Measurements from ENCODE around the gene TSKU. TPM values are rescaled to one million over a fixed set of nuclear protein-coding genes. Genes with fewer than 3 reads are reported as not detected.
A peak's percentile ranks its signal among the peaks of the same experiment; 100 is the strongest.

TSKU gene
- polyA plus RNA-seq, 1 of the 3 experiments (the other 2 are of a cell fraction): 20.7 TPM

- Histone ChIP-seq H3K4me3 (ENCODE audit: low read depth in 2 of 2, low read length in 1 of 2) (no peak overlapping the region), H3K27ac (ENCODE audit: low read depth in 2 of 2, low read length in 1 of 2) (peak overlapping the region in 1 of 2 experiments; percentile 84; a peak in 2 of 4 replicates), H2AFZ (ENCODE audit: low read depth) (no peak overlapping the region), H3K4me2 (no peak overlapping the region; the same call in 1 of the 2 replicates), H3K79me2 (ENCODE audit: insufficient read depth) (peaks cover 24% of the 10 kb centered on the region), H3K9me2 (no peaks in the 10 kb centered on the region), H4K20me1 (ENCODE audit: insufficient read depth) (peaks cover 19% of the 10 kb centered on the region), H3K27me3 (ENCODE audit: insufficient read depth) (no peaks in the 10 kb centered on the region), H3K9me3 (peaks cover 7% of the 10 kb centered on the region; the same call in 1 of the 2 replicates), H3K36me3 (replicated peaks in 1 of 2; ENCODE audit: control insufficient read depth in 1 of 2, insufficient read depth in 2 of 2, low read length in 1 of 2) (no peaks in the 10 kb centered on the region), H3K9ac (no peak overlapping the region), H3K4me1 (ENCODE audit: control insufficient read depth in 1 of 2, insufficient read depth in 2 of 2, low read depth in 1 of 2, low read length in 1 of 2) (peaks cover 18 to 41% of the 10 kb centered on the region in 2 experiments; a peak in 3 of 4 replicates), H3F3A (replicated peaks; ENCODE audit: insufficient read depth) (no peaks in the 10 kb centered on the region)
- CTCF ChIA-PET: interaction anchor here (1.1 to 3.0 kb wide), 5 partner anchors 12 to 310 kb away, joined by 3 to 18 read pairs (median 3); no protein-coding TSS in a partner anchor
- POLR2A ChIA-PET: no interaction called here
- DNase-seq: no peak
- 55% methylated on average over 8 of the region's 8 CpGs for WGBS (ENCODE audit: low lambda C conversion rate)
- TF ChIP-seq FOXJ3 (CRISPR knock-in tag; IDR thresholded peaks at IDR 0.05): no peak
- peak; percentile 50; the same call in 1 of the 2 replicates for TF ChIP-seq TCF12 (IDR thresholded peaks at IDR 0.05)
Observed at GRCh38 chr11:76781046-76781801, 1.9 kb upstream of the TSKU start.

- H3K9ac ChIP-seq: peak overlapping the region; percentile 75; the same call in 1 of the 2 replicates
Observed at GRCh38 chr11:76781807-76782530, 1.2 kb upstream of the TSKU start.

More at GRCh38 chr11:76781807-76782530, 1.2 kb upstream of the TSKU start:
- H2AFZ ChIP-seq (ENCODE audit: low read depth): peak overlapping the region; percentile 83
- no peaks in the 10 kb centered on the region for H3F3A ChIP-seq (replicated peaks; ENCODE audit: insufficient read depth)
- POLR2A ChIA-PET: no interaction called here
- no peak for DNase-seq
- CTCF ChIA-PET: interaction anchor here (1.0 to 3.0 kb wide), 8 partner anchors 12 to 309 kb away, joined by 3 to 18 read pairs (median 4); no protein-coding TSS in a partner anchor
- no peaks in the 10 kb centered on the region for H3K9me2 ChIP-seq
- H3K27ac ChIP-seq (ENCODE audit: low read depth in 2 of 2, low read length in 1 of 2): peak overlapping the region; percentile 63 to 84; a peak in 3 of 4 replicates
- H3K27me3 ChIP-seq (ENCODE audit: insufficient read depth): no peaks in the 10 kb centered on the region
- peaks cover 32% of the 10 kb centered on the region for H3K79me2 ChIP-seq (ENCODE audit: insufficient read depth)
- no peaks in the 10 kb centered on the region for H3K36me3 ChIP-seq (replicated peaks in 1 of 2; ENCODE audit: control insufficient read depth in 1 of 2, insufficient read depth in 2 of 2, low read length in 1 of 2)
- H3K4me1 ChIP-seq (ENCODE audit: control insufficient read depth in 1 of 2, insufficient read depth in 2 of 2, low read depth in 1 of 2, low read length in 1 of 2): peaks cover 18 to 48% of the 10 kb centered on the region in 2 experiments; a peak in 3 of 4 replicates
- peak overlapping the region; percentile 84 for H3K4me2 ChIP-seq
- no peaks in the 10 kb centered on the region for H3K9me3 ChIP-seq
- no peak for TF ChIP-seq YY1 (IDR thresholded peaks at IDR 0.05; ENCODE audit: low read depth)
- TF ChIP-seq PBX3 (IDR thresholded peaks at IDR 0.05): no peak
- TF ChIP-seq USF2 (IDR thresholded peaks at IDR 0.05; ENCODE audit: borderline replicate concordance, low read depth, low read length): no peak
- TF ChIP-seq REST (IDR thresholded peaks at IDR 0.05; ENCODE audit: low read depth, low read length): no peak
- no peak for TF ChIP-seq EP300 (IDR thresholded peaks at IDR 0.05; ENCODE audit: borderline replicate concordance in 1 of 2, low read depth in 1 of 2, low read length in 1 of 2)
- no peak for TF ChIP-seq TCF12 (IDR thresholded peaks at IDR 0.05)
- TF ChIP-seq TAF1 (IDR thresholded peaks at IDR 0.05; ENCODE audit: borderline replicate concordance, low read depth, low read length): no peak
- H3K4me3 ChIP-seq (ENCODE audit: low read depth in 2 of 2, low read length in 1 of 2): peak overlapping the region; percentile 90 to 93
- WGBS (ENCODE audit: low lambda C conversion rate): 66% methylated on average over 5 of the region's 5 CpGs
- H4K20me1 ChIP-seq (ENCODE audit: insufficient read depth): peaks cover 26% of the 10 kb centered on the region

Data from SK-N-SH (cell line).